GM12874 (cell line): ENCODE measurements around the gene PBX3.

Source experiments
- CTCF ChIP-seq: IDR thresholded peaks from 2 replicates; pipeline ENCODE4 v1.5.1; 2011; ENCODE audit warnings: low read depth, mild to moderate bottlenecking, control low read depth, low read length, moderate library complexity; ENCODE audit not compliant: insufficient read depth

PBX3 gene

GRCh38 chr9:125902214-125902613 lies 155.0 kb downstream of the PBX3 start:
- TF ChIP-seq CTCF, result no peak

GRCh38 chr9:125902831-125903512 lies 155.8 kb downstream of the PBX3 start:
- no peak for TF ChIP-seq CTCF

- TF ChIP-seq CTCF, result no peak
Observed at GRCh38 chr9:125904155-125904851, 157.1 kb downstream of the PBX3 start.

- TF ChIP-seq CTCF, result no peak
Observed at GRCh38 chr9:125906144-125906543, 159.0 kb downstream of the PBX3 start.

- no peak for TF ChIP-seq CTCF
Observed at GRCh38 chr9:125906893-125907292, 159.7 kb downstream of the PBX3 start.

- no peak for TF ChIP-seq CTCF
Observed at GRCh38 chr9:125908136-125908535, 161.0 kb downstream of the PBX3 start.

GRCh38 chr9:125908966-125909365 lies 161.8 kb downstream of the PBX3 start:
- no peak for TF ChIP-seq CTCF
